ENCODE data around the gene OR4C16.

The OR4C16 gene, protein sequence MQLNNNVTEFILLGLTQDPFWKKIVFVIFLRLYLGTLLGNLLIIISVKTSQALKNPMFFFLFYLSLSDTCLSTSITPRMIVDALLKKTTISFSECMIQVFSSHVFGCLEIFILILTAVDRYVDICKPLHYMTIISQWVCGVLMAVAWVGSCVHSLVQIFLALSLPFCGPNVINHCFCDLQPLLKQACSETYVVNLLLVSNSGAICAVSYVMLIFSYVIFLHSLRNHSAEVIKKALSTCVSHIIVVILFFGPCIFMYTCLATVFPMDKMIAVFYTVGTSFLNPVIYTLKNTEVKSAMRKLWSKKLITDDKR

DNA sequence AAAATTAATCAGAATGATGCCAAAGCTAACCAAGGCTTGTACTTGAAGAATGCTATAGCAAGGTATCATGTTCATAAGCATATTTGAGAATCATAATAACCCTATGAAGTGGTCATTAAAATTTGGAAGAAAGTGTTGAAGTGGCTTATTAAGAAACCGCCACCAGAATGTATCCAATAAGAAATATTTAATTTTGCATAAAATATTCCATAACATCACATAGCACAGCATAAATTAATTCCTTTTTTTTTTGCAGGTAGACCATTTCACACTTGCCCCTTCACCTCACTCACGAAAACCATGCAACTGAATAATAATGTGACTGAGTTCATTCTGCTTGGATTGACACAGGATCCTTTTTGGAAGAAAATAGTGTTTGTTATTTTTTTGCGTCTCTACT is at the start of gene OR4C16:
Gene OR4C16 (plus strand): TSS at position 301 of the 400 bp plus-strand sequence. CDS start 0 bp downstream, at position 301.
- Mint-ChIP-seq H3K27me3 (no peaks in the 10 kb centered on the region), H3K9me3 (peaks cover 32% of the 10 kb centered on the region), H3K36me3 (ENCODE audit: low read depth) (no peaks in the 10 kb centered on the region), H3K4me3 (no peak within 1 kb of the TSS), H3K27ac (no peak within 1 kb of the TSS), H3K4me1 (ENCODE audit: low read depth) (no peaks in the 10 kb centered on the region)
- no peak for DNase-seq

DNA sequence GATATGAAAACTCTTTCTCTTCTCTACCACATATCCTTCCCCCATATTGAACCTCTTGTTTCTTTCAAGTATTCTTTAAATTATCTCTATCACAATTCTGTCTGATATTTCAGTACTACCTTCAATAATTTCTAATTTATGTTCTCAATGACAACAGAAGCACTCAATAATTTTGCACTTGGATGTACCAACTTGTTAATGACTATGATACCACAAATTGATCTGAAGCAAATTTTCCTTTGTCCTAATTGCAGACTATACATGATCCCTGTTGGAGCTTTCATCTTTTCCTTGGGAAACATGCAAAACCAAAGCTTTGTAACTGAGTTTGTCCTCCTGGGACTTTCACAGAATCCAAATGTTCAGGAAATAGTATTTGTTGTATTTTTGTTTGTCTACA is 17.8 kb upstream of the OR4C16 start, which contains the start of gene OR4C15:
Gene OR4C15 (plus strand): TSS at position 301 of the 400 bp plus-strand sequence. CDS start 0 bp downstream, at position 301.
- DNase-seq = no peak
- Mint-ChIP-seq H3K27ac (no peak within 1 kb of the TSS), H3K4me3 (no peak within 1 kb of the TSS), H3K4me1 (ENCODE audit: low read depth) (no peaks in the 10 kb centered on the region), H3K9me3 (peaks cover 30% of the 10 kb centered on the region), H3K36me3 (ENCODE audit: low read depth) (no peaks in the 10 kb centered on the region), H3K27me3 (no peaks in the 10 kb centered on the region)

- DNase-seq = no peak
- H3K4me3 Mint-ChIP-seq = no peak overlapping the region
- H3K9me3 Mint-ChIP-seq = peaks cover 32% of the 10 kb centered on the region
- H3K4me1 Mint-ChIP-seq (ENCODE audit: low read depth) = no peaks in the 10 kb centered on the region
- no peaks in the 10 kb centered on the region for H3K27me3 Mint-ChIP-seq
- no peak overlapping the region for H3K27ac Mint-ChIP-seq
- H3K36me3 Mint-ChIP-seq (ENCODE audit: low read depth) = no peaks in the 10 kb centered on the region
Measured at GRCh38 chr11:55572548-55572947, 620 bp downstream of the OR4C16 start.

DNA sequence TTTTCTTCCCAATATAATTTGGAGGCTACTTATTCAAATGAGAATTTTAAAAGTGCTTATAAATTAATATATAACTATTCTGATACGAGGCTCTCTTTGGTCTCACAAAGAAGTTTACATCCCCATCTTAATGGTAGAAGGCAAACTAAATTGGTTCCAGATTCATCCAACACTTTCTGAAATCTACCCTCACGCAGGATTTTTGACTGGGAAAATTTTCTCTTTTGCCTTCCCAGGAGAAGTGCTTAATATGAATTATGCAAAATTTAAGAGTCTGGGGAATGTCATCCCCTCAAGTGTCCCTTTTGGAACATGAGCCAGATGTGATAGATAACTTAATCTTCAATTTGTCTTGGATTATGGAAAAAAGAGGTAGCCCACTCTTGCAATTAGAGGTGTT is 35.6 kb downstream of the OR4C16 start, which contains the start of gene OR4C11:
Gene OR4C11 (minus strand): TSS at position 101 of the 400 bp plus-strand sequence. CDS start 3,272 bp downstream, outside the sequence.
- Mint-ChIP-seq H3K4me1 (ENCODE audit: low read depth) (no peaks in the 10 kb centered on the region), H3K36me3 (ENCODE audit: low read depth) (no peaks in the 10 kb centered on the region), H3K9me3 (peaks cover 29% of the 10 kb centered on the region), H3K4me3 (no peak within 1 kb of the TSS), H3K27ac (no peak within 1 kb of the TSS), H3K27me3 (no peaks in the 10 kb centered on the region)
- DNase-seq = no peak
